Sigmoid colon (tissue), 7 donors: ENCODE results near the gene TRAT1. TPM values are rescaled to one million over a fixed set of nuclear protein-coding genes. Genes with fewer than 3 reads are reported as not detected.

Experiments
- DNase-seq: peaks from one replicate; pipeline ENCODE4 v3.0.0-alpha.2; 2019
- H3K27ac ChIP-seq, 4 donors: fragments of 200-600 bp; sonication (generic); one replicate each; pipeline ENCODE4 v1.5.1; 2016 to 2019; ENCODE audit warnings: mild to moderate bottlenecking in 1 of 4
- H3K27me3 ChIP-seq, 3 donors: fragments of 200-600 bp; sonication (generic); one replicate each; pipeline ENCODE4 v1.5.1; 2019; ENCODE audit warnings: mild to moderate bottlenecking in 1 of 3
- H3K36me3 ChIP-seq, 4 donors: fragments of 200-600 bp; sonication (generic); one replicate each; pipeline ENCODE4 v1.5.1; 2016 to 2019
- H3K4me1 ChIP-seq, 4 donors: fragments of 200-600 bp; sonication (generic); one replicate each; pipeline ENCODE4 v1.5.1; 2017 to 2019
- H3K4me3 ChIP-seq, 4 donors: fragments of 200-600 bp; sonication (generic); one replicate each; pipeline ENCODE4 v1.5.1; 2017 to 2019; ENCODE audit warnings: mild to moderate bottlenecking in 2 of 4, moderate library complexity in 1 of 4
- H3K9me3 ChIP-seq, 4 donors: fragments of 200-600 bp in 3 of 4; sonication (generic) in 3 of 4; one replicate each; pipeline versions ENCODE4 v1.5.1 to v1.6.1; 2013 to 2019
- EP300 ChIP-seq, 4 donors: sonication (generic); formaldehyde crosslinking; IDR thresholded peaks; one replicate each; pipeline ENCODE4 v1.6.1; 2017; ENCODE audit warnings: antibody characterized with exemption in 4 of 4
- POLR2A ChIP-seq, 2 donors: fragments of 450-650 bp; IDR thresholded peaks; one replicate each; pipeline ENCODE4 v1.6.1; 2016; ENCODE audit warnings: antibody characterized with exemption in 2 of 2, mild to moderate bottlenecking in 2 of 2, moderate library complexity in 2 of 2
- POLR2AphosphoS5 ChIP-seq, 4 donors: sonication (generic); formaldehyde crosslinking; IDR thresholded peaks; one replicate each; pipeline ENCODE4 v1.6.1; 2017; ENCODE audit warnings: antibody characterized with exemption in 4 of 4
- WGBS, 2 donors: extraction: QIAGEN DNeasy Blood & Tissue Kit; methylation state at CpG; one replicate each; pipeline ENCODE4 v1.1.7; 2013; 5-methylcytosine and 5-hydroxymethylcytosine counted together
- intact Hi-C: fragments of 100-400 bp; cut with DNase I; formaldehyde crosslinking; loops from one replicate; pipeline ENCODE4 v1.15.1; 2023
- polyA plus RNA-seq, 3 donors: library from polyadenylated mRNA; stranded (reverse); fragments of 200-250 nt; gene quantifications; one replicate each; pipeline ENCODE4 v1.2.3, GENCODE V29; 2013
- total RNA-seq, 4 donors: library from RNA; depleted of rRNA; stranded (reverse); fragments of >200 nt; gene quantifications; one replicate each; pipeline ENCODE4 v1.1.0, GENCODE V29; 2016
- TF ChIP-seq, protein P1 (sequence below), 4 experiments: fragments of 450-650 bp in 3 of 4; fragments of 200-600 bp in 1 of 4; IDR thresholded peaks; one replicate each; pipeline ENCODE4 v1.5.1; 2016 to 2019; ENCODE audit warnings: antibody characterized with exemption in 4 of 4, mild to moderate bottlenecking in 3 of 4, moderate library complexity in 2 of 4
- donor health status: healthy with polysubstance abuse.
- donor health status: Bipolar disorder and iron deficiency.
- donor health status: healthy.

Gene TRAT1, protein sequence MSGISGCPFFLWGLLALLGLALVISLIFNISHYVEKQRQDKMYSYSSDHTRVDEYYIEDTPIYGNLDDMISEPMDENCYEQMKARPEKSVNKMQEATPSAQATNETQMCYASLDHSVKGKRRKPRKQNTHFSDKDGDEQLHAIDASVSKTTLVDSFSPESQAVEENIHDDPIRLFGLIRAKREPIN
- under 1 TPM in 2 of 4 donors, not detected in 2; 0.27 to 0.33 TPM for total RNA-seq
- 1 to 10 TPM in 1 of 3 donors, not detected in 2; 4.4 TPM for polyA plus RNA-seq

DNA sequence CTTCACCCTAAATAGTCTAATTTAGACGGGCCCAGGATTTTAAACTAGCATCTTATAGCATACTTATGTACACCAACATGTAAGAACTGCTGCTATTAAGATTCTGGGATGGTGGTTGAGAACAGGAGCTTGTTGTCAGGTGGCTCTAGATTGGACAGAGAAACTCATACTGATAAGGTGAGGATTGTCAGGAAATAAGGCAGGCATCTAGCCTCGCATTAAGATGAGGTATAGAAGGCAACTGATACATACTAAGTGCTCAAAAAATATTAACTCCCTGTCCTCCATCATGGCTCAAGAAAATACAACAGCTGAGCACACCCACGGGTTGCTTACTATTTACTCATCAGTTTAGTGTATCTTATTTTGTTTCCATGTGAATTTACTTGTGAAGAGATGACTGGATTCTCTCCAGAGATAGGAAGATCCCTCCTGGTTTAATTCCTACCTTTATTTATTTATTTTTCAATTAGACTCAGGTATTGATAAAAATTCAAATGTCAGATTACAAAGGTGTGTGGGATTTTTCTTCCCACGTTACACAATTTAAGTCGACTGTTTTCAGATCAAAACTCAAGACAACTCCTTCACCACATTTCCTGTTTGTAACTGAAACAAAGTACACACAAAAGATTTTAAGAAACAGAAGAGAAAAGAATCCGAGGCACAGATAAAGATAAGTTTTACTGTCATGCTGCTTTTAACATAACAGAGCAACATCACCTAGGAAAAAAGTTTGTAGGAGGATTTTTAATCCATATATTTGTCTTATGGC, at the start of gene TRAT1:
TSS of gene TRAT1 (plus strand) at position 664 of the 775 bp plus-strand sequence. CDS start 142 bp downstream, outside the sequence.
- TF ChIP-seq POLR2A (IDR thresholded peaks at IDR 0.05) (no peak), EP300 (IDR thresholded peaks at IDR 0.05) (no peak), POLR2AphosphoS5 (IDR thresholded peaks at IDR 0.05) (no peak)
- TF ChIP-seq, protein P1, sequence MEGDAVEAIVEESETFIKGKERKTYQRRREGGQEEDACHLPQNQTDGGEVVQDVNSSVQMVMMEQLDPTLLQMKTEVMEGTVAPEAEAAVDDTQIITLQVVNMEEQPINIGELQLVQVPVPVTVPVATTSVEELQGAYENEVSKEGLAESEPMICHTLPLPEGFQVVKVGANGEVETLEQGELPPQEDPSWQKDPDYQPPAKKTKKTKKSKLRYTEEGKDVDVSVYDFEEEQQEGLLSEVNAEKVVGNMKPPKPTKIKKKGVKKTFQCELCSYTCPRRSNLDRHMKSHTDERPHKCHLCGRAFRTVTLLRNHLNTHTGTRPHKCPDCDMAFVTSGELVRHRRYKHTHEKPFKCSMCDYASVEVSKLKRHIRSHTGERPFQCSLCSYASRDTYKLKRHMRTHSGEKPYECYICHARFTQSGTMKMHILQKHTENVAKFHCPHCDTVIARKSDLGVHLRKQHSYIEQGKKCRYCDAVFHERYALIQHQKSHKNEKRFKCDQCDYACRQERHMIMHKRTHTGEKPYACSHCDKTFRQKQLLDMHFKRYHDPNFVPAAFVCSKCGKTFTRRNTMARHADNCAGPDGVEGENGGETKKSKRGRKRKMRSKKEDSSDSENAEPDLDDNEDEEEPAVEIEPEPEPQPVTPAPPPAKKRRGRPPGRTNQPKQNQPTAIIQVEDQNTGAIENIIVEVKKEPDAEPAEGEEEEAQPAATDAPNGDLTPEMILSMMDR (IDR thresholded peaks at IDR 0.05) = no peak
- Histone ChIP-seq H3K9me3 (no peaks in the 10 kb centered on the region), H3K27me3 (no peaks in the 10 kb centered on the region), H3K4me3 (no peak within 1 kb of the TSS), H3K27ac (no peak within 1 kb of the TSS), H3K36me3 (no peaks in the 10 kb centered on the region), H3K4me1 (no peaks in the 10 kb centered on the region)
- WGBS, 2 donors = 49 to 70% methylated on average over 6 of the region's 6 CpGs
- no peak for DNase-seq
- intact Hi-C loops = no loop called here

DNA sequence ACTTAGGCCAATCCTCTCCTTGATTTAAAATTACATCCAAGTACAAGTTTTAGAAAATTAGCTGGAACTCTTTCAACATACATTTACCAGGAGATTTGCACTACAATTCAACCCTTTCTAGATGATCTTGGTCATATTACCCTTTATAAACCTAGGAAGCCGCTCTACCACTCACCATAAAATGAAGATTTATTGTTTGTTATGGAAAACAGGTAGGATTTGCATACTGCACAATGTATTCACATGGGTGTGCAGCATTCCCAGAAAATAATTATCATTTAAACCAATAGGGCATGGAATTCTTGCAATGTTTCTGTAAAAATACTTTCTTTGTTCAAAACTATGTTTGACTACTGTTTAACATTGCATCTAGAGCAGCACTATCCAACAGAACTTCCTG, 46.9 kb upstream of the TRAT1 start:
- Histone ChIP-seq H3K9me3 (no peaks in the 10 kb centered on the region), H3K4me1 (no peaks in the 10 kb centered on the region), H3K36me3 (no peaks in the 10 kb centered on the region), H3K27me3 (no peaks in the 10 kb centered on the region), H3K27ac (no peak overlapping the region), H3K4me3 (no peak overlapping the region)
- 35 to 58% methylated on average over 1 of the region's 1 CpG for WGBS, 2 donors
- TF ChIP-seq, protein P1 (IDR thresholded peaks at IDR 0.05) = no peak
- TF ChIP-seq POLR2AphosphoS5 (IDR thresholded peaks at IDR 0.05) (no peak), EP300 (IDR thresholded peaks at IDR 0.05) (no peak), POLR2A (IDR thresholded peaks at IDR 0.05) (no peak)
- no peak for DNase-seq
- intact Hi-C loops = no loop called here

DNA sequence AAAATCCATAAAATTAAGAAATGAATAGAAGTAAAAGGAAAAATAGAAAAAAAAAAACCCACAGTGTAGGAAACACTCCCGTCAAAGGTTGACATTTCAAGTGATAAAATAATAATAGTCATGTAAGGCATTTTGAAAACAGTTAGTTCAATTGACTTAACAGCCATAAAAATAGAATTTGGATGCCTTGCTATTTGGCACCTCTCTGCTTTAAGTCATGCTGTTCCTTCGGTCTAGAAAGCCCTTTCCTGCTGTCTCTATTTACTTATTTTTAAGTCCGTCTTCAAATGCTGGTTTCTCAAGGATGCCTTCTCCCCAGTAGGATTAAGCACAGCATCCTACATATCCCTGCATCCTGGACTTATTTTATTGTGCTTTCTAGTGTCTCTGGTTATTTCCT, 43.1 kb upstream of the TRAT1 start:
- no peaks in the 10 kb centered on the region for H3K27me3 ChIP-seq
- intact Hi-C loops = no loop called here
- WGBS, 2 donors = 93 to 96% methylated on average over 3 of the region's 3 CpGs

DNA sequence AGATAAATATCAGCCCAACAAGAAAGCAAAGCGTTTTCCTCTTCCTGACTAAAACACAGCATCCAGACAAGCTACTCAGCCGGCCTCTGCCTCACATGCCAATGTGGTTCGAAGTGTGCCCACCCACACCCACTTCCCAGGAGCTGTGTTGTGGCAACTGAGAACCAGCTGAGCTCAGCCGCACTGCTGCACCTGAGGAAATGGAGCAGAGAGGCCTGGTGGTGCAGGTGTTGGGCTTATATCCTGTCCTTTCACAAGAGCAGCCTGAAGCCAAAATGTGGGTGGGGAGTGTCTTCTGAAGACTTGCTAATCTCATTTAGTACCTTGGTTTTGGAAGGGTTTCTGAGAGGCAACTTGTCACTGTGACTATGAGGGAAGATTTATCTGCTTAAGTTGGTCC, 42.4 kb upstream of the TRAT1 start:
- Histone ChIP-seq H3K4me3 (no peak overlapping the region), H3K27ac (no peak overlapping the region), H3K27me3 (no peaks in the 10 kb centered on the region), H3K4me1 (no peaks in the 10 kb centered on the region), H3K36me3 (no peaks in the 10 kb centered on the region), H3K9me3 (no peaks in the 10 kb centered on the region)
- WGBS, 2 donors = 72 to 90% methylated on average over 4 of the region's 4 CpGs
- intact Hi-C loops = no loop called here
- DNase-seq = no peak
- TF ChIP-seq, protein P1 (IDR thresholded peaks at IDR 0.05) = no peak
- TF ChIP-seq EP300 (IDR thresholded peaks at IDR 0.05) (no peak), POLR2A (IDR thresholded peaks at IDR 0.05) (no peak), POLR2AphosphoS5 (IDR thresholded peaks at IDR 0.05) (no peak)

More for the DNA sequence above, 43.1 kb upstream of the TRAT1 start:
- no peak for DNase-seq
- TF ChIP-seq POLR2AphosphoS5 (IDR thresholded peaks at IDR 0.05) = no peak
- no peak for TF ChIP-seq EP300 (IDR thresholded peaks at IDR 0.05)
- TF ChIP-seq, protein P1 (IDR thresholded peaks at IDR 0.05) = no peak
- TF ChIP-seq POLR2A (IDR thresholded peaks at IDR 0.05) = no peak
- Histone ChIP-seq H3K36me3 (no peaks in the 10 kb centered on the region), H3K4me3 (no peak overlapping the region), H3K9me3 (no peaks in the 10 kb centered on the region), H3K27ac (no peak overlapping the region), H3K4me1 (no peaks in the 10 kb centered on the region)
